CD4-positive, alpha-beta T cell treated with Interleukin-4 for 1 hour (primary cell): ENCODE results near the gene KATNBL1.
"Not testable (repeated sequence)": the region's sequence is repeated elsewhere in the genome, so short reads cannot be mapped to it uniquely, and the experiment has no call there.

Source experiments
- DNase-seq, 2 donors: peaks; one replicate each; pipeline ENCODE4 v3.0.0-alpha.2; 2020 to 2022

Gene KATNBL1

DNA sequence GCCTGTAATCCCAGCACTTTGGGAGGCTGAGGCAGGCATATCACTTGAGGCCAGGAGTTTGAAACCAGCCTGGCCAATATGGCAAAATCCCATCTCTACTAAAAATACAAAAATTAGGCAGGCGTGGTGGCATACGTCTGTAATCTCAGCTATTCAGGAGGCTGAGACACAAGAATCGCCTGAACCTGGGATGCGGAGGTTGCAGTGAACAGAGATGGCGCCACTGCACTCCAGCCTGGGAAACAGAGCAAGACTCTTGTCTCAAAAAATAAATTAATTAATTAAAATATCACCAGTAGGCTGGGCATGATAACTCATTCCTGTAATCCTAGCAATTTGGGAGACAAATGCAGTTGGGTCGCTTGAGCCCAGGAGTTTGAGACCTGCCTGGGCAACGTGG lies 16.6 kb downstream of the KATNBL1 start:
- DNase-seq, result not testable (repeated sequence)

DNA sequence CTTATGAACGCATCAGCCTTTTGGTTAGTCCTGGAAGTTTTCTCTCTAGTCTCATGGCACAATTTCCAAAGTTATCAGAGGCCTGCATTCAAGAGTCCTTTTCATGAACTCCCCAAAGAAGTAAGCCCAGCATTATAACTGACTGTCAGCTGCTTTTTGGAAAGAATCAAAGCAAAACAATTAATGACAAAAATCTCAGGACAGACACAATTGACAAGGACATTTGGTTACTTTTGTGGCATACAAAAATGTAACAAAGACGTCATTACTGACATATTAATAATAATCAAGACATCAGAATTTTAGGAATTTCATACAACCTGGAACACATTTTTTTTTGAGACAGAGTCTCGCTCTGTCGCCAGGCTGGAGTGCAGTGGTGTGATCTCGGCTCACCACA lies 21.2 kb downstream of the KATNBL1 start:
- no peak for DNase-seq

DNA sequence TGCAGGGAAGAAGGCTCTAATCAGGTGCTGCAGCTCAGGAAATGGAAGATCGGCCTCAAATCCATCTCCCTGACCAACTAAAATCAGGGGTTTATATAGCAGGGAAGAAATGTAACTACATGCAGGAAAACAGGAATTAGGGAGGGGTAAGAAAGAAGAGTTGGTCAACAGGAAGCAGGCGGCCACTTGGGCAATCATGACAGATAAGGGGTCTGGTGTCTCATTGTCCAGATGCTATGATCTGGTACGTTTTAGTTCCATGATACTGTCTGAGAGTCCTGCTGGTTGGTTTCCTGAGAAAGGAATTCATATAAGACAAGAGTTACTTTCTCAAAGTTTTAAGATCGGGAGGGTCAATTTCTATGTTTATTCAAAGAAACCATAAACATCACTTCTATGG lies 24.2 kb downstream of the KATNBL1 start:
- no peak for DNase-seq

DNA sequence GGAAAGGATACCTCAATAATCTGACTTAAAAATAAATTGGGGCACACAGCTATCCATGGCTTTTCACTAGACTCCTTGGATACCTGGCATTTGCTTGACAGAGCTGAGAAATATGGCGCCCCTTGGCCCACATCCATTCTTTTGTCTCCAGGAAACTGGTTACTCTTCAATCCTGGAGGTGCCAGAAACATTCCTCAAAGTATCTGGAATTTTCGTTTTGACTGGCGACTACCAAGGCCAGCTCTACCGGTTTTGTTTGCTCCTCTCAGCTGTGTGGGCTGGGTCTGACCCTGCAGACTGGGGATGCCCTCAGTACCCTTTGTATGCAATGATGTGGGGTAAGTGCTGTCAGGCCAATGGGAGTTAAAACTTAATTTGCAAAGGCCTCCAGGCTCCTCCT lies 27.0 kb downstream of the KATNBL1 start:
- DNase-seq, result no peak

DNA sequence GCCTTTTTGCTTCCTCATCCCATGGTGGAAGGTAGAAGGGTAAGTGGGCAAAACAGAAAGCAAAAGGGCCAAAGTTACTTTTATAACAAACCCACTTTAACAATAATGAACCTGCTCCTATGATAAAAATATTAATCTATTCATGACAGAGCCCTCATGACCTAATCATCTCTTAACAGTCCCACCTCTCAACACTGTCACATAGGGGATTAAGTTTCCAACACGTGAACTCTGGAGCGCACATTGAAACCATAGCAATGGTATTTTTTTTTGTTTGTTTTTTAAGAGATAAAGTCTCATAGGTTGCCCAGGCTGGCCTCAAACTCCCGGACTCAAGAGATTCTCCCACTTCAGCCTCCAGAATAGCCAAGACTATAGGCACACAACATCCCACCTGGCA lies 30.7 kb downstream of the KATNBL1 start:
- no peak for DNase-seq

DNA sequence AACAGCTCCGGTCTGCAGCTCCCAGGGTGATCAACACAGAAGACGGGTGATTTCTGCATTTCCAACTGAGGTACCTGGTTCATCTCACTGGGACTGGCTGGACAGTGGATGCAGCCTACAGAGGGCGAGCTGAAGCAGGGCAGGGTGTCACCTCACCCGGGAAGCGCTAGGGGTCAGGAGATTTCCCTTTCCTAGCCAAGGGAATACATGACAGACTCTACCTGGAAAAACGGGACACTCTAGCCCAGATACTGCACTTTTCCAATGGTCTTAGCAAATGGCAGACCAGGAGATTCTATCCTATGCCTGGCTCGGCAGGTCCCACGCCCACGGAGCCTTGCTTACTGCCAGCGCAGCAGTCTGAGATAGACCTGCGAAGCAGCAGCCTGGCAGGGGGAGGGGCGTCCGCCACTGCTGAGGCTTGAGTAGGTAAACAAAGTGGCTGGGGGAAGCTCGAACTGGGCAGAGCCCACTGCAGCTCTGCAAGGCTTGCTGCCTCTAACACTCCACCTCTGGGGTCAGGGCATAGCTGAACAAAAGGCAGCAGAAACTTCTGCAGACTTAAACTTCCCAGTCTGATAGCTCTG lies 43.8 kb downstream of the KATNBL1 start:
- DNase-seq, result not testable (repeated sequence)

DNA sequence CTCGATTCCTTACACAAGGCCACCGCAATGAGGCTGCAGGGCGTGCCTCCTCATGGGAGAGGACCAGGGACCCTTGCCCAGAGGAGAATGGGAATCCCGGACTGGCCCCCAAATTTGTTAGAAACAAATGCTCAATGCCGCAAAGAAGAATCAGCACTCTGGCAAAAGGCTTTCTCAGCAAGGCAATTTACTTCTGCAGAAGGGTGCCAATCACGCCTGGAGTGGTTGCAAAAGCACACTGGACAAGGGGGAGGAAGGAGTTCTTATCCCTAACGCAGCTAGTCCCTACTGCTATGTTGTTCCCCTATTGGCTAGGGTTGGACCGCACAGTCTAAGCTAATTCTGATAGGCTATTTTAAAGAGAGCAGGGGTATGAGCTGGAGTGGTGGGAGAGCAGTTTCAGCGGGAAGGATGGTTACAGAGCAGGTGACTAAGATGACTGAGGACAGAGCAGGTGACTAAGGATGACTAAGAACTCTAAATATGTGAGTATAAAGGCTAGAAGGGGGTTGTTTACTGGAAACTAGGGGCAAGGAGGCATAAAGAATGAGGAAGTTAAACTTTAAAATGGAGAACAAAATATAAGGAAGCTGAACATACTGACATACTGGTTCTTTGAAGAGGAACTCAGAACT lies 48.5 kb downstream of the KATNBL1 start:
- DNase-seq, result no peak

DNA sequence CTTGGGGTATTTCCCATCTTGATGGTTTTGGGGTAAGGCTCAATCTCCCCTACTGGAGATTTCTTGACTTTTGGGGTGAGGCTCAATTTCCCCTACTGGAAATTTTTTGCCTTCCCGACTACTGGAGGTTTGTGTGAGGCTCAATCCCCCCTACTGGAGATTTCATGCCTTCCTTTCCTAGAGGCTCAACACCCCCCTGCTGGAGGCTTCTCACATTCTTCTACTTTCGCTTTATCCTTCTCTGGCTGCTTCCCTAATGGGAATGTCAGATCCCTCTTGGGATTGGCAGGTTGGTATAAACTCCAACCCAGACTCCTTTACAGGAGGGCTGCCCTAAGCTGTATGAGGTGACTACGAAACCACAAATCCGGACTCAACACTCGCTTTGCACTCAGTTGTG lies 49.2 kb downstream of the KATNBL1 start:
- no peak for DNase-seq

DNA sequence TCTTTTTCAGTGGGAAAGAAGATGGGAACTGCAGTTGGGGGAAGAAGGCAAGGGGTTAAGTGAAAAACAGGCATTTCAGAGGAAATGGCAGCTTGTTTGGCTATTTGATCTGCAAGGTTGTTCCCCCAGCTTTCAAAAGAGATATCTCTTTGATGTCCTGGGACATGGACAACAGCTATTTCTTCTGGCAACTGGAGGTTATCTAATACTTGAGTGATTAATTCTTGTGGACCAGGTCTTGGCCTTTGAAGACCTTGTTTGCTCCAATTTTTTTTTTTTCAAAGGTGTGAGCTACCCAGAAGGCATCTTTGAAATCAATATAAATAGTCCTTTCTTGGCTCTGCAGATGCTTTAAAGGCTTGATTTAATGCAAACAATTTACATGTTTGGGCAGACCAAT lies 51.5 kb downstream of the KATNBL1 start:
- no peak for DNase-seq

DNA sequence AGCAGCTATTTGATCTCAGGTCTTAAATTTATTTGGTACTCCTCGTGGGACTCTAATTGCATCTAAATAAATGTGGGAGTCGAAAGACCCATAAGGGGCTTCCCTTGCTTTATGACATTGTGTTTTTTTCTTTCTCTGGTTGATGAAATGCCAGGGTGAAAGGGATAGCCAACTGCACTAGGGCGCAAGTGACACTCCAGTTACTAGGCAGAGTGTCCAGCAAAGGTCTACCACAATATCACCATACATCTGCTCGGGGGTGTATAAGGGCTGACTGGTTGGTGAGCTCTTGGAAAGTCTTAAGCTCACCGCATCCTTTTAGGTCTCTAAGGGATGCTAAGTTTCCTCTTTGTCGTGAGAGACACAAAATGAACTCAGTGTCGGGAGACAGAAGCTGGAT lies 54.0 kb downstream of the KATNBL1 start:
- no peak for DNase-seq

DNA sequence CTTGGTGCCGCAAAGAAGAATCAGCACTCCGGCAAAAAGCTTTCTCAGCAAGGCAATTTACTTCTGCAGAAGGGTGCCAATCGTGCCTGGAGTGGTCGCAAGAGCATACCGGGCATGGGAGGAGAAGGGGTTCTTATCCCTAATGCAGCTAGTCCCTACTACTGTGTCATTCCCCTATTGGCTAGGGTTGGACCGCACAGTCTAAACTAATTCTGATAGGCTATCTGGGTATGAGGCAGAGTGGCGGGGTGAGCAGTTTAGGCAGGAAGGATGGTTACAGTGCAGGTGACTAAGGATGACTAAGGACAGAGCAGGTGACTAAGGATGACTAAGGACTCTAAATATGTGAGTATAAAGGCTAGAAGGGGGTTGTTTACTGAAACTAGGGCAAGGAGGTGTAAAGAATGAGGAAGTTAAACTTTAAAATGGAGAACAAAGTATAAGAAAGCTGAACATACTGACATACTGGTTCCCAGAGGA lies 55.1 kb downstream of the KATNBL1 start:
- DNase-seq, result no peak

DNA sequence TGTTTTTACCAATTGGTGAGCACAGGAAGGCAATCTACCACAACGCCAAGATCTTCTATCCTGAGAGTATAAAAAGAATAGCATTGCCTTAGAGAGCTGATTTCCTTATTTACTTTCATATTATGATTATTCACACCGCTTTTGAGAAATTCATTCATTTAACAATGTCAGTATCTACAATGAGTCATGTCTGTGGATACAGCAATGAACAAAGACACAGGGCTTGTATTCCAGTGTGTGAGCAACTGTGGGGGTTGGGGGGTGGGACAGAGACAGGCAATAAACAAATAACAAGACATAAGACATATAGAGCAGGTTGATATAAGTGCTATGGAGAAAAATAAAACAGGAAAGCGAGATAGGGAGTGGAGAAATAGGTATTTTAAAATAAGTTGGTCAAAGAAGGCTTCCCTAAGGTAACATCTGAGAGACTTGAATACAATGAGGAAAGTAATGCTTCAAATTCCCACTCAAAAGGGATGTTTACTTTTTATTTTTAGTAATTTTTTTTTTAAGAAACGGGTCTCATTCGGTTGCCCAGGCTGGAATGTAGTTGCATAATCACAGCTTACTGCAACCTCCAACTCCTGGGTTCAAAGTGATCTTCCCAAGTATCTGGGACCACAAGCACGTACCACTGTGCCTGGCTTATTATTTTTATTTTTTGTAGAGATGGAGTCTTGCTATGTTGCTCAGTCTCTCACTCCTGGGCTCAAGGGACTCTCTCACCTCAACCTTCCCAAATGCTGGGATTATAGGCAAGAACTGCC lies 62.3 kb downstream of the KATNBL1 start:
- no peak for DNase-seq

DNA sequence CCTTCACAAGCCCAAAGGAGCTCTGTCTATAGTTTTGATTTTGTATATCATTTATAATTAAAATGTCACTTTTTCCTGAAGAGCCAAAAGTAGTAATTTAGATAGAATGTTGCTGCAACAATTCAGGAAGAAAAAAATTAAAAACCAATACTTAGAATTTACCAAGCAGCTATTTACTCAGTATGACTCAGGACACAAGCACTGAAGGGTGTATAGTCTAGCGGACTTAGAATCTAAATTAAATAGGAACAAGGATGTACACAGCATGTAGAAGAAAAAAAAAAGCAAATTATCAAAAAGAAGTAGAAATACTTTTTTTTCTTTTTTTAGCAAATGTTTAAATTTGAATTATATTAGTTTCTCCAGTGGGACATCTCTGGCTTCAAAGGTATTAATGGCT lies 76.4 kb downstream of the KATNBL1 start:
- no peak for DNase-seq

DNA sequence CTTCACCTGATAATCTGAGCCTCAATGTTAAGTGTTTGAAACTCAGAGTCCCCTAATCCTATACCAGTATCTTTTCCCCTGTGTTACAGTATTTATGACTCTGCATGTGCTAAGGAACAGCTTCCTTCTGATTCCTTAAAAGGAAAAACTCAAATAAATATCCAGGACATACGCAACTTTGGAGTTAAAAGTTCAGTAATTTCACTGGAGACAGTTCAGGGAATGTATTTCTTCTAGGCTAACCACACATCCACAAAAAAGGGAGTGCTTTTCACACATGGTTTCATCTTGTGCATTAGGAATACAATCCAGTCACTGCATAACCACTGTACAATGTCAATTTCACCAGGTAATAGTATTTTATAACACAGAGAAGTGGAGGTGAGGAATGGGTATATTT lies 77.0 kb downstream of the KATNBL1 start:
- DNase-seq, result no peak

DNA sequence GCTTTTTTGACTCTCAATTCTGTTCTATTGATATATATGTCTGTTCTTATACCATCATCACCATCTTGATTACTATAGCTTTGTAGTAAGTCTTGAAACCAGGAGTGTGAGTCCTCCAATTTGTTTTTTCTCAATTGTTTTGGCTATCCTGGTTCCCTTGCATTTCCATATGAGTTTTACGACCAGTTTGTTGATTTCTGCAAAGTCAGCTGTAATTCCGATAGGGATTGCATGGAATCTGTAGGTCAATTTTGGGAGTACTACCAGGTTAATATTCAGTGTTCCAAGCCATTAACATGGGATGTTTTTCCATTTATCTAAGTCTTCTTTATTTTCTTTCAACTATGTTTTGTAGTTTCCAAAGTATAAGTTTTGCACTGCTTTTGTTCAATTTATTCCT lies 81.0 kb downstream of the KATNBL1 start:
- no peak for DNase-seq

DNA sequence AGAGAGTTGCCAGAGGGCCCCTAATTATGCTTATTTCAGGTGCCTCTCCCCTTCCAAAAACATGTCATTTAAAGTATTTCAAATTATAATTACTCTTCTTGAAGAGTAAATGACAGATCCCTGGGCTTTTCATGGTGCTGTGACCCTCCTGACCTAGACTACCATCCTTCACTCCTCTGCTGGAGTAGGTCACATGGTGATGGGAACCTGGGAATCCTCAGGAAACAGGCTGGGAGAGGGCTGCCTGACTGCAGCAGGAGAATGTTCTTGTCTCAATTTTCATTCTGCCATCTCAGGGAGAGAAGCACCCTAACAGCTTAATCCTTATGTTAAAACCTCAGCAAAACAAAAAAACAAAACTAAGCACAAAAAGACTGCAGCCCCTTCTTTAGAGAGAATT lies 83.4 kb downstream of the KATNBL1 start:
- DNase-seq, result no peak

DNA sequence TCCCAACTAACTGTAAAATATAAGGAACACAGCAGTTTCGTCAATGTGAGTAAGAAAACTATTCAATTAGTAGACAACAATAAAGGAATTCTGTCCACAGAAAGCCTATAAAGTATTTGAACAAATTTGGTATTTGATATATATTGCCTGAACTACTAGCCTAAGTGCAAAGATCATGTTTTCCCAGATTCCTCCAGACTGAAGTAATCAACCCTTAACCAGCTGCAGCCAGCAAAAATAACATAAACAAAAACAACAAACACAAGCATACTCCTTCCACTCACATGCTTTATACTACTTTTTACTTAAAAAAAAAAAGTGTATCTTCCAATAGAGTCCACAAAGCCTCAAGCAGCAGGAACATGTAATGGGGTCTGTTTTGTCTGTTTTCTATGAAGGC lies 84.0 kb downstream of the KATNBL1 start:
- no peak for DNase-seq

DNA sequence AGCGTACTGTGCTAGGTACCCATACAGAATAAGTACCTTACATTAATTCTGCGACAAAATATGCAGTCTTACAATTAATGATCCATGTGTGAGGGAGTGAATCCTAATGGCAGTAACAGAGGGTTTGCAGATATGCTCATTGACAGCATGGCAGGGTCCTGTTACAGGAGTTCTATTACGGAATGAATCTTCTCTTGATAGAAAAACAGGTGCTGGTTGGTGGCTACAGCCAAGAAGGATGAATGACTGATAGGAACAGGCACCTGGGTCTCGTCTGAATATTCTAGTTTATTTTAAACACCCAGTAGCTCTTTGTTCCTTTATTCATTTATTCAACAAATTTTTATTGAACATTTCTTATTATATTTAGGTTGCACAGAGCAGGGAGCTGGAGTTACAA lies 85.2 kb downstream of the KATNBL1 start:
- no peak for DNase-seq

DNA sequence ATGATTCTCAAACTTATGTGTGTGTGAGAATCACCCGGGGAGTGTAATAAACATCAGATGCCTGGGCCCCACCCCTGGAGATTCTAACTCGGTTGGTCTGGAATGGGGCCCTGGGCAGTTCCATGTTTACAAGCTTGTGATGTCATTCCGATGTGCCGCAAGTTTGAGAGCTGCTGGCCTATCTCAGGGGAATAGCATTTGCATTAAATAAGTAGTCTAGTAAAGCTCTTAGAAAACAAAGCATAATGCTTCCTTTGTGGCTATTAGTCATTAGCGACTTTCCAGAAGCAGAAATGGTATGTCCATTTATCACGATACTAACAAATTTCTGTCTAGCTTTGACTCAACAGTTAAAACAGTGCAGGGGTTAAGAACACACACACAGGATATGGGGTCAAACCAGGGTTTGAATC lies 87.1 kb downstream of the KATNBL1 start:
- DNase-seq, result no peak

DNA sequence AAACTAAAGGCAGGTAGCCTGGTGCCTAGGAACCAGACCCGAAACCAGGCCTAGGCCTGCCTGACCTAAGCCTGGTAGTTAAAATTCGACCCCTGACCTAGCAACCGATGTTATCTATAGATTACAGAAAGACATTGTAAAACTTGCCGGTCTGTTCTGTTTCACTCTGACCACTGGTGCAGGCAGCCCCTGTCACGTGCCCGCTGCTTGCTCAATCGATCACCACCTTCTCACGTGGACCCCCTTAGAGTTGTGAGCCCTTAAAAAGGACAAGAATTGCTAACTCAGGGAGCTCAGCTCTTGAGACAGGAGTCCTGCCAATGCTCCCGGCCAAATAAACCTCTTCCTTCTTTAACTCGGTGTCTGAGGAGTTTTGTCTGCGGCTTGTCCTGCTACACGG lies 88.1 kb downstream of the KATNBL1 start:
- DNase-seq, result not testable (repeated sequence)

DNA sequence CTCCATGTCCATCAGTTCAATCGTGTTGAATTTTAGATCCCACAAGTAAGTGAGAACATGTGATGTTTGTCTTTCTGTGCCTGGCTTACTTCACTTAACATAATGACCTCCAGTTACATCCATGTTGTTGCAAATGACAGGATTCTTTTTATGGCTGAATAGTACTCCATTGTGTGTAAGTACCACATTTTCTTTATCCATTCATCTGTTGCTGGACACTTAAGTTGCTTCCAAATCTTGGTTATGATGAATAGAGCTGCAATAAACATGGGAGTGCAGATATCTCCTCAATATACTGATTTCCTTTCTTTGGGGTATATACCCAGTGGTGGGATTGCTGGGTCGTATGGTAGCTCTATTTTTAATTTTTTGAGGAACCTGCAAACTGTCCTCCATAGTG lies 89.5 kb downstream of the KATNBL1 start:
- not testable (repeated sequence) for DNase-seq

DNA sequence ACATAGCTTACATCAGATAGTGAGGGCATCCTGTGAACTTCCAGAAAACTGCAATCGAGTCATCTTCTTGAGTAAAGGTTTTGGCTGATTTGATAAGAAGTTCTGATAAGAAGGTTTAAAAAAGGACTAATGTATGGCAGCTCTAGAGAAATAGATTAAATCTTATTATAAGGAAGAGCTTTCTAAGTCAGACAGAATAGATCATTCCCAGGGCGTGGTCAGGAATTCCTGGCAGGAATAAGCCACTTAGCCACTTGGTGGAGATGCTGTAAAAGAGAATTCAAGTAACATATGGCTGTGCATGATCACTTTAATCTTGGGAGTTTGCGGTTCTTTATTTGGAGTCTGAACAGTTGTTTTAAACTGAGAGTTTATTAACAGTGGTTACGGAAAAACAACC lies 90.6 kb downstream of the KATNBL1 start:
- no peak for DNase-seq

DNA sequence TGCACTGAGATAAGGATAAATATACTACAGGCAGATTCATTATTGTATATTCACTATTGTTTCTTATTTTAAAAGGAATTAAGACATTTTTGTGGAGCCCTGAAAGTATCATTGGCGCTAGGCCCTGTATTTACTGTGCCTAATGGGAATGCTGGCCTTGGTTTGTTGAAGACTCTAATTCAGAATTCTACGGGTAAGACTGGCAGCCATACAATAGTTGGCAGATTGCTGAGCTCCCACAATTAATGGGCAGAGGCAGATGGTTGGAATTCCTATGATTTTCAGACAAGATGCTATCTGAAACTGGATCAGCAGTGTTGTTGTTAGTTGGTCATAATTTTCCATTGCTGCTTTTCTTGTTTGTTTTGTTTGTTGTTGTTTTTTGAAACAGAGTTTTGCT lies 93.3 kb downstream of the KATNBL1 start:
- DNase-seq, result no peak

DNA sequence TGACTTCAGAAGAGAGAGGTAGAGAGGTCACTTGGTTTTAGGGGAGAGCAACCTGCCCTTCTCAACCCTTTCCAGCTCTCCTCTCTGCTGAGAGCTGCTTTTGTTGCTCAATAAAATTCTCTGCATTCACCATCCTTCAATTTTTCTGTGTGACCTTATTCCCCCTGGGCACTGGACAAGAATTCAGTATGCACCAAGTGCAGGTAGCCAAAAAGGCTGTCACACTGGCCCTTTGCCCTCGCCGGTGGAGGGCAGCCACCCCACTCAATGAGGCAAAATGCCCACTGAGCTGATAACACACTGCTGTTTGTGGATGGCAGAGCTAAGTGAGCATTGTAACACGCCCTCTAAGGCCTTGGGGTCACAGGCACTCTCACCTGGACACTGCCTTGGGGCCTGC lies 95.2 kb downstream of the KATNBL1 start:
- no peak for DNase-seq
